ENCODE results near the gene ANKS4B. TPM values are rescaled to one million over a fixed set of nuclear protein-coding genes. Genes with fewer than 3 reads are reported as not detected.

Gene ANKS4B
- total RNA-seq, 1 experiment from 2014 or later = 3.2 TPM

GRCh38 chr16:21223787-21224186, 9.7 kb upstream of the ANKS4B start:
- BruUV-seq (replicated peaks) = no TSS peak
- no peak for DNase-seq
- CTCF ChIA-PET = no interaction called here
- H3K27ac Mint-ChIP-seq (ENCODE audit: unreplicated experiment) = no peak overlapping the region
- TF ChIP-seq CTCF (IDR thresholded peaks at IDR 0.05; ENCODE audit: unreplicated experiment) = no peak
- no peaks in the 10 kb centered on the region for H3K36me3 Mint-ChIP-seq (ENCODE audit: insufficient read depth, unreplicated experiment)
- intact Hi-C loops (cut with micrococcal nuclease; ENCODE audit: unreplicated experiment) = no loop called here
- no peaks in the 10 kb centered on the region for H3K9me3 Mint-ChIP-seq (ENCODE audit: low read depth, unreplicated experiment)
- no peak overlapping the region for H3K4me3 Mint-ChIP-seq (ENCODE audit: low read depth, unreplicated experiment)
- no peaks in the 10 kb centered on the region for H3K27me3 Mint-ChIP-seq (ENCODE audit: unreplicated experiment)
- H3K4me1 Mint-ChIP-seq (ENCODE audit: low read depth, unreplicated experiment) = peaks cover 21% of the 10 kb centered on the region

GRCh38 chr16:21224800-21225199, 8.7 kb upstream of the ANKS4B start:
- no peak for TF ChIP-seq CTCF (IDR thresholded peaks at IDR 0.05; ENCODE audit: unreplicated experiment)
- intact Hi-C loops (cut with micrococcal nuclease; ENCODE audit: unreplicated experiment) = no loop called here
- no peak for DNase-seq
- Mint-ChIP-seq H3K36me3 (ENCODE audit: insufficient read depth, unreplicated experiment) (no peaks in the 10 kb centered on the region), H3K9me3 (ENCODE audit: low read depth, unreplicated experiment) (no peaks in the 10 kb centered on the region), H3K27me3 (ENCODE audit: unreplicated experiment) (no peaks in the 10 kb centered on the region), H3K4me3 (ENCODE audit: low read depth, unreplicated experiment) (no peak overlapping the region), H3K27ac (ENCODE audit: unreplicated experiment) (no peak overlapping the region), H3K4me1 (ENCODE audit: low read depth, unreplicated experiment) (peaks cover 21% of the 10 kb centered on the region)
- CTCF ChIA-PET = no interaction called here
- no TSS peak for BruUV-seq (replicated peaks)

GRCh38 chr16:21226749-21227148, 6.8 kb upstream of the ANKS4B start:
- BruUV-seq (replicated peaks) = no TSS peak
- intact Hi-C loops (cut with micrococcal nuclease; ENCODE audit: unreplicated experiment) = no loop called here
- H3K36me3 Mint-ChIP-seq (ENCODE audit: insufficient read depth, unreplicated experiment) = no peaks in the 10 kb centered on the region
- CTCF ChIA-PET = no interaction called here
- peaks cover 16% of the 10 kb centered on the region for H3K4me1 Mint-ChIP-seq (ENCODE audit: low read depth, unreplicated experiment)
- no peaks in the 10 kb centered on the region for H3K27me3 Mint-ChIP-seq (ENCODE audit: unreplicated experiment)
- H3K4me3 Mint-ChIP-seq (ENCODE audit: low read depth, unreplicated experiment) = no peak overlapping the region
- no peak overlapping the region for H3K27ac Mint-ChIP-seq (ENCODE audit: unreplicated experiment)
- TF ChIP-seq CTCF (IDR thresholded peaks at IDR 0.05; ENCODE audit: unreplicated experiment) = no peak
- DNase-seq = no peak
- H3K9me3 Mint-ChIP-seq (ENCODE audit: low read depth, unreplicated experiment) = peaks cover 3% of the 10 kb centered on the region

- no peak overlapping the region for H3K4me3 Mint-ChIP-seq (ENCODE audit: low read depth, unreplicated experiment)
- no peaks in the 10 kb centered on the region for H3K36me3 Mint-ChIP-seq (ENCODE audit: insufficient read depth, unreplicated experiment)
- no peak for DNase-seq
- no TSS peak for BruUV-seq (replicated peaks)
- intact Hi-C loops (cut with micrococcal nuclease; ENCODE audit: unreplicated experiment) = no loop called here
- peaks cover 5% of the 10 kb centered on the region for H3K4me1 Mint-ChIP-seq (ENCODE audit: low read depth, unreplicated experiment)
- no peaks in the 10 kb centered on the region for H3K27me3 Mint-ChIP-seq (ENCODE audit: unreplicated experiment)
- H3K27ac Mint-ChIP-seq (ENCODE audit: unreplicated experiment) = no peak overlapping the region
- CTCF ChIA-PET = interaction anchor here (0.7 kb wide), 1 partner anchor 11 kb away, joined by 3 read pairs; no protein-coding TSS in a partner anchor
- H3K9me3 Mint-ChIP-seq (ENCODE audit: low read depth, unreplicated experiment) = peaks cover 3% of the 10 kb centered on the region
- no peak for TF ChIP-seq CTCF (IDR thresholded peaks at IDR 0.05; ENCODE audit: unreplicated experiment)
Measured at GRCh38 chr16:21227866-21228265, 5.6 kb upstream of the ANKS4B start.
